Calu3 (cell line): ENCODE results near the gene NELL2. TPM values are rescaled to one million over a fixed set of nuclear protein-coding genes. Genes with fewer than 3 reads are reported as not detected.

ENCODE experiments used
- BruUV-seq: library from RNA; stranded (reverse); fragments of 400-500 nt; replicated peaks from 2 replicates; lab custom pipeline; 2021; lab: Mats Ljungman, UMichigan
- CTCF ChIA-PET: fragments of 300-600 bp; sonication (Branson Sonifier 250); formaldehyde crosslinking; loops from one replicate; lab custom pipeline; 2022; ENCODE audit warnings: antibody characterized with exemption; lab: Charles Lee
- DNase-seq: peaks from one replicate; pipeline ENCODE4 v3.0.0; 2022
- H3K27ac Mint-ChIP-seq: one replicate; pipeline ENCODE4 v1.8.0; 2022; ENCODE audit warnings: mixed read lengths; ENCODE audit not compliant: unreplicated experiment
- H3K27me3 Mint-ChIP-seq: one replicate; pipeline ENCODE4 v1.8.0; 2022; ENCODE audit warnings: mixed read lengths; ENCODE audit not compliant: unreplicated experiment
- H3K36me3 Mint-ChIP-seq: one replicate; pipeline ENCODE4 v1.8.0; 2022; ENCODE audit warnings: mild to moderate bottlenecking, moderate library complexity, mixed read lengths; ENCODE audit not compliant: insufficient read depth, unreplicated experiment
- H3K4me1 Mint-ChIP-seq: one replicate; pipeline ENCODE4 v1.8.0; 2022; ENCODE audit warnings: mild to moderate bottlenecking, low read depth, mixed read lengths; ENCODE audit not compliant: unreplicated experiment
- H3K4me3 Mint-ChIP-seq: one replicate; pipeline ENCODE4 v1.8.0; 2022; ENCODE audit warnings: mild to moderate bottlenecking, low read depth, moderate library complexity, mixed read lengths; ENCODE audit not compliant: unreplicated experiment
- H3K9me3 Mint-ChIP-seq: one replicate; pipeline ENCODE4 v1.8.0; 2022; ENCODE audit warnings: low read depth, mixed read lengths; ENCODE audit not compliant: unreplicated experiment
- CTCF ChIP-seq: fragments of 200-600 bp; IDR thresholded peaks from one replicate; pipeline ENCODE4 v1.8.0; 2022; ENCODE audit warnings: antibody characterized with exemption; ENCODE audit not compliant: unreplicated experiment
- intact Hi-C: fragments of 100-400 bp; cut with micrococcal nuclease; formaldehyde crosslinking; loops from one replicate; pipeline ENCODE4 v1.10.0; 2022; ENCODE audit not compliant: unreplicated experiment
- total RNA-seq: library from RNA; stranded (reverse); gene quantifications from 2 replicates; pipeline ENCODE4 v1.2.3, GENCODE V29; 2022

Gene NELL2
- total RNA-seq, 1 experiment from 2014 or later, result not detected

- H3K4me3 Mint-ChIP-seq, result no peak overlapping the region
- CTCF ChIA-PET, result no interaction called here
- no peak for DNase-seq
- no peaks in the 10 kb centered on the region for H3K9me3 Mint-ChIP-seq
- no peaks in the 10 kb centered on the region for H3K36me3 Mint-ChIP-seq
- no peak for TF ChIP-seq CTCF
- no TSS peak for BruUV-seq
- no peaks in the 10 kb centered on the region for H3K27me3 Mint-ChIP-seq
- H3K4me1 Mint-ChIP-seq, result no peaks in the 10 kb centered on the region
- no peak overlapping the region for H3K27ac Mint-ChIP-seq
- intact Hi-C loops, result no loop called here
These were observed 28.0 kb downstream of the NELL2 start for GRCh38 chr12:44847888-44848702.

GRCh38 chr12:44847403-44847802 lies 28.7 kb downstream of the NELL2 start:
- no TSS peak for BruUV-seq
- H3K9me3 Mint-ChIP-seq, result no peaks in the 10 kb centered on the region
- no peaks in the 10 kb centered on the region for H3K36me3 Mint-ChIP-seq
- DNase-seq, result no peak
- no peak overlapping the region for H3K4me3 Mint-ChIP-seq
- TF ChIP-seq CTCF, result no peak
- H3K4me1 Mint-ChIP-seq, result no peaks in the 10 kb centered on the region
- intact Hi-C loops, result no loop called here
- CTCF ChIA-PET, result no interaction called here
- H3K27me3 Mint-ChIP-seq, result no peaks in the 10 kb centered on the region
- no peak overlapping the region for H3K27ac Mint-ChIP-seq

- no peak for DNase-seq
- Mint-ChIP-seq H3K27ac (no peak overlapping the region), H3K9me3 (no peaks in the 10 kb centered on the region), H3K27me3 (no peaks in the 10 kb centered on the region), H3K4me3 (no peak overlapping the region), H3K4me1 (no peaks in the 10 kb centered on the region), H3K36me3 (no peaks in the 10 kb centered on the region)
- intact Hi-C loops, result no loop called here
- no peak for TF ChIP-seq CTCF
- BruUV-seq, result no TSS peak
- CTCF ChIA-PET, result no interaction called here
These were observed 29.3 kb downstream of the NELL2 start for GRCh38 chr12:44846826-44847225.

- Mint-ChIP-seq H3K36me3 (no peaks in the 10 kb centered on the region), H3K9me3 (no peaks in the 10 kb centered on the region), H3K27me3 (no peaks in the 10 kb centered on the region), H3K4me3 (no peak overlapping the region), H3K4me1 (no peaks in the 10 kb centered on the region), H3K27ac (no peak overlapping the region)
- no TSS peak for BruUV-seq
- CTCF ChIA-PET, result no interaction called here
- intact Hi-C loops, result no loop called here
- no peak for DNase-seq
- no peak for TF ChIP-seq CTCF
These were observed 33.4 kb downstream of the NELL2 start for GRCh38 chr12:44842669-44843068.
